ENCODE measurements around the gene ENTPD3.

The ENTPD3 gene

GRCh38 chr3:40358454-40358853 lies 28.5 kb upstream of the ENTPD3 start:
- Histone ChIP-seq H3K9me3 (ENCODE audit: insufficient read depth, low read length) (peaks cover 14% of the 10 kb centered on the region; the same call in 1 of the 2 replicates), H3K9ac (ENCODE audit: insufficient read length, low read depth) (no peak overlapping the region), H3K36me3 (ENCODE audit: insufficient read depth, insufficient read length, low read length) (no peaks in the 10 kb centered on the region), H3K4me3 (ENCODE audit: insufficient read length, low read depth) (no peak overlapping the region), H3K4me1 (ENCODE audit: insufficient read depth, insufficient read length) (no peaks in the 10 kb centered on the region), H3K27me3 (ENCODE audit: insufficient read depth, insufficient read length) (no peaks in the 10 kb centered on the region)
- TF ChIP-seq SUZ12 (IDR thresholded peaks at IDR 0.05; ENCODE audit: extremely low read depth, insufficient read depth, insufficient read length) (no peak), ZNF274 (IDR thresholded peaks at IDR 0.05; ENCODE audit: low read depth, low read length) (no peak), YY1 (IDR thresholded peaks at IDR 0.05; ENCODE audit: insufficient read depth, insufficient read length) (no peak)
- DNase-seq (ENCODE audit: low read depth, low spot score), result no peak

DNA sequence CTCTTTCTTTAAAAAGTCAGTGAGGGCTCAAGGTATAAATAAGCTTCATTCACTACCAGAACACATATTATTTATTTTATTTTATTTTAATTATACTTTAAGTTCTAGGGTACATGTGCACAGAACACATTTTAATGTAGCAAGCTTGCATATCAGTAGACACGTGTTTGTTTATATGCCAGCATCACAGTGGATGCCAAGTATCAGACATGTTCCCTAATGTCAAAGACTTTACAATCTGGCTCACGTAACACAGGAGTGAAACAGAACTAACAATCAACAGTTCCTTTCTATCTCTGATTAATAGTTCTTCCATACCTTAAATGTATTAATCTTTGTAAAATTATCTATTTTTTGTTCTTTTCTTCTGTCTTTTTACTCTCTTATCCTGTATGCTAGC lies 23.3 kb upstream of the ENTPD3 start:
- no peaks in the 10 kb centered on the region for H3K36me3 ChIP-seq (ENCODE audit: insufficient read depth, insufficient read length, low read length)
- no peak overlapping the region for H3K4me3 ChIP-seq (ENCODE audit: insufficient read length, low read depth)
- H3K4me1 ChIP-seq (ENCODE audit: insufficient read depth, insufficient read length), result no peaks in the 10 kb centered on the region
- H3K9ac ChIP-seq (ENCODE audit: insufficient read length, low read depth), result no peak overlapping the region
- DNase-seq (ENCODE audit: low read depth, low spot score), result no peak
- no peaks in the 10 kb centered on the region for H3K27me3 ChIP-seq (ENCODE audit: insufficient read depth, insufficient read length)
- peaks cover 5% of the 10 kb centered on the region; the same call in 1 of the 2 replicates for H3K9me3 ChIP-seq (ENCODE audit: insufficient read depth, low read length)
- TF ChIP-seq YY1 (IDR thresholded peaks at IDR 0.05; ENCODE audit: insufficient read depth, insufficient read length), result no peak

DNA sequence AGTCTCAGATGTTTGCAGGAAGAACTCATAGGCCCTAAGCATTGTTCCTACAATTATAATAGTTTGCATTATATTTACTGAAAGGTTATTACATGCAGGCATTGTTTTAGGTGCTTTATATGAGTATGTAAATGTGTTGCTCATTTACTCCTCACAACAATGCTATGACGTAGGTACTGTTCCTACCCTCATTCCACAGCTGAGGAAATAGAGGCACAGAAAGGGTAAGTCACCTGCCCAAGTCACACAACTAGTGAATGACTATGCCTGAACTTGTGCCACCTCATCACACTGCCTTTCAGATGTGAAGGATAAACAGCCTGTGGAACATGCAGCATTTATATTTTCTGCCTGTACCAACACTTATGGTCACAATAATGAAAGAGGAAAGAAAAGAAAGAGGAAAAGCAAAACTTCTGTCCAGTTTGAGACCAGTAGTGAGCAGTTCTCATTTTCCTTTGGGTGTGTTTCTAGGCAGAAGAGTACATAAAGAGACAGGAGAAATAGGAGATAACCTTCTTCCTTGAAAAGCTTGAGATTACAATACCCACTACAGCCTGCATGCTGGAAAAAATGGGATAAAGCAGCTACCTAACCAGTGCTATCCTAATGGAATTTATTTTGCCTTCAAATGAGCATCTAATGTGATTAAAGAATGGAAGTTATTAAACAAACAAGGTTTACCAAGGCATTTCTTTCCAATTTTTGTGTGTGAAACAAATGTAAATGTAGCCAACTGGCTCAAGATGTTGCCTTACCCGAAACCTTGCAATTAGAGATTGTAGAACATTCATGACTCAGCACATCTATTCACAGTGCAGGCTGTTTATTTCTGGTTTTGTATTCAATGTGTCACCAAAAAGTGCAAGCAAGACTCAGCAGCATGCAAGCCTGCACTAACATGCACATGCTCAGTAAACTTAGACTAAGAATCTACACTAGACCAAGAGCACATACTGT lies 20.5 kb upstream of the ENTPD3 start:
- H3K36me3 ChIP-seq (ENCODE audit: insufficient read depth, insufficient read length, low read length), result no peaks in the 10 kb centered on the region
- DNase-seq (ENCODE audit: low read depth, low spot score), result no peak
- H3K9me3 ChIP-seq (ENCODE audit: insufficient read depth, low read length), result no peaks in the 10 kb centered on the region
- no peaks in the 10 kb centered on the region for H3K27me3 ChIP-seq (ENCODE audit: insufficient read depth, insufficient read length)
- no peak overlapping the region for H3K4me3 ChIP-seq (ENCODE audit: insufficient read length, low read depth)
- no peak overlapping the region for H3K9ac ChIP-seq (ENCODE audit: insufficient read length, low read depth)
- no peaks in the 10 kb centered on the region for H3K4me1 ChIP-seq (ENCODE audit: insufficient read depth, insufficient read length)
- TF ChIP-seq YY1 (IDR thresholded peaks at IDR 0.05; ENCODE audit: insufficient read depth, insufficient read length) (no peak), ZNF274 (IDR thresholded peaks at IDR 0.05; ENCODE audit: low read depth, low read length) (no peak), SUZ12 (IDR thresholded peaks at IDR 0.05; ENCODE audit: extremely low read depth, insufficient read depth, insufficient read length) (no peak)

DNA sequence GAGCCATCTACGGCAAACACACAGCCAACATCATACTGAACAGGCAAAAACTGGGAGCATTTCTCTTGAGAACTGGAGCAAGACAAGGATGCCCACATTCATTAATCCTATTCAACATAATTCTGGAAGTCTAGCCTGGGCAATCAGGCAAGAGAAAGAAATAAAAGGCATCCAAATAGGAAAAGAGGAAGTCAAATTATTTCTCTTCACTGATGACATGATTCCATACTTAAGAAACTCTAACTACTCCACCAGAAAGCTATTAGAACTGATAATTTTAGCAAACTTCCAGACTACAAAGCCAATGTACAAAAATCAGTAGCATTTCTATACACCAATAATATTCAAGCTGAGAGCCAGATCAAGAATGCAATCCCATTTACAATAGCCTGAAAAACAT lies 17.3 kb upstream of the ENTPD3 start:
- DNase-seq (ENCODE audit: low read depth, low spot score), result no peak
- H3K4me3 ChIP-seq (ENCODE audit: insufficient read length, low read depth), result no peak overlapping the region
- no peaks in the 10 kb centered on the region for H3K36me3 ChIP-seq (ENCODE audit: insufficient read depth, insufficient read length, low read length)
- H3K9ac ChIP-seq (ENCODE audit: insufficient read length, low read depth), result no peak overlapping the region
- no peaks in the 10 kb centered on the region for H3K9me3 ChIP-seq (ENCODE audit: insufficient read depth, low read length)
- no peaks in the 10 kb centered on the region for H3K4me1 ChIP-seq (ENCODE audit: insufficient read depth, insufficient read length)
- no peak for TF ChIP-seq SUZ12 (IDR thresholded peaks at IDR 0.05; ENCODE audit: extremely low read depth, insufficient read depth, insufficient read length)
- no peak for TF ChIP-seq ZNF274 (IDR thresholded peaks at IDR 0.05; ENCODE audit: low read depth, low read length)
- no peak for TF ChIP-seq YY1 (IDR thresholded peaks at IDR 0.05; ENCODE audit: insufficient read depth, insufficient read length)
- H3K27me3 ChIP-seq (ENCODE audit: insufficient read depth, insufficient read length), result peaks cover 2% of the 10 kb centered on the region

DNA sequence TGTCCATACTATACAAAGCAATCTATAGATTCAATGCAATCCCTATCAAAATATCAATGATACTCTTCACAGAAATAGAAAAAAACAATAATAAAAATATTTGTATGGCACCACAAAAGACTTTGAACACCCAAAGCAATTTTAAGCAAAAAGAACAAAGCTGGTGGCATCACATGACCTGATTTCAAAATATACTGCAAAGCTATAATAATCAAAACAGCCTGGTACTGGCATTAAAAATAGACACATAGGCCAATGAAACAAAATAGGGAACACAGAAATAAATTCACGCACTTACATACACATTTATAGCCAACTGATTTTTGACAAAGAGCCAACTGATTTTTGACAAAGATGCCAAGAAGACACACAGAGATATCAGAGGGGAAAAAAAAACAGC lies 9.2 kb upstream of the ENTPD3 start:
- Histone ChIP-seq H3K27me3 (ENCODE audit: insufficient read depth, insufficient read length) (no peaks in the 10 kb centered on the region), H3K4me3 (ENCODE audit: insufficient read length, low read depth) (no peak overlapping the region), H3K4me1 (ENCODE audit: insufficient read depth, insufficient read length) (no peaks in the 10 kb centered on the region), H3K36me3 (ENCODE audit: insufficient read depth, insufficient read length, low read length) (no peaks in the 10 kb centered on the region), H3K9ac (ENCODE audit: insufficient read length, low read depth) (no peak overlapping the region), H3K9me3 (ENCODE audit: insufficient read depth, low read length) (no peaks in the 10 kb centered on the region)
- TF ChIP-seq SUZ12 (IDR thresholded peaks at IDR 0.05; ENCODE audit: extremely low read depth, insufficient read depth, insufficient read length) (no peak), ZNF274 (IDR thresholded peaks at IDR 0.05; ENCODE audit: low read depth, low read length) (no peak), YY1 (IDR thresholded peaks at IDR 0.05; ENCODE audit: insufficient read depth, insufficient read length) (no peak)
- no peak for DNase-seq (ENCODE audit: low read depth, low spot score)

- H3K4me3 ChIP-seq (ENCODE audit: insufficient read length, low read depth), result no peak overlapping the region
- no peaks in the 10 kb centered on the region for H3K9me3 ChIP-seq (ENCODE audit: insufficient read depth, low read length)
- DNase-seq (ENCODE audit: low read depth, low spot score), result no peak
- no peaks in the 10 kb centered on the region for H3K4me1 ChIP-seq (ENCODE audit: insufficient read depth, insufficient read length)
- no peaks in the 10 kb centered on the region for H3K36me3 ChIP-seq (ENCODE audit: insufficient read depth, insufficient read length, low read length)
- H3K9ac ChIP-seq (ENCODE audit: insufficient read length, low read depth), result no peak overlapping the region
- H3K27me3 ChIP-seq (ENCODE audit: insufficient read depth, insufficient read length), result no peaks in the 10 kb centered on the region
- TF ChIP-seq YY1 (IDR thresholded peaks at IDR 0.05; ENCODE audit: insufficient read depth, insufficient read length) (no peak), SUZ12 (IDR thresholded peaks at IDR 0.05; ENCODE audit: extremely low read depth, insufficient read depth, insufficient read length) (no peak), ZNF274 (IDR thresholded peaks at IDR 0.05; ENCODE audit: low read depth, low read length) (no peak)
Measured at GRCh38 chr3:40379674-40380306, 7.2 kb upstream of the ENTPD3 start.

GRCh38 chr3:40381904-40382616 lies 4.9 kb upstream of the ENTPD3 start:
- TF ChIP-seq SUZ12 (IDR thresholded peaks at IDR 0.05; ENCODE audit: extremely low read depth, insufficient read depth, insufficient read length) (no peak), YY1 (IDR thresholded peaks at IDR 0.05; ENCODE audit: insufficient read depth, insufficient read length) (no peak), ZNF274 (IDR thresholded peaks at IDR 0.05; ENCODE audit: low read depth, low read length) (no peak)
- no peak overlapping the region for H3K4me3 ChIP-seq (ENCODE audit: insufficient read length, low read depth)

More at GRCh38 chr3:40381904-40382616, 4.9 kb upstream of the ENTPD3 start:
- no peaks in the 10 kb centered on the region for H3K4me1 ChIP-seq (ENCODE audit: insufficient read depth, insufficient read length)
- no peaks in the 10 kb centered on the region for H3K9me3 ChIP-seq (ENCODE audit: insufficient read depth, low read length)
- H3K9ac ChIP-seq (ENCODE audit: insufficient read length, low read depth), result no peak overlapping the region
- peaks cover 19% of the 10 kb centered on the region for H3K27me3 ChIP-seq (ENCODE audit: insufficient read depth, insufficient read length)
- H3K36me3 ChIP-seq (ENCODE audit: insufficient read depth, insufficient read length, low read length), result no peaks in the 10 kb centered on the region
- no peak for DNase-seq (ENCODE audit: low read depth, low spot score)
